HG03175 (cell line): ENCODE data around the gene KCNMB4.
A peak's percentile ranks its signal among the peaks of the same experiment; 100 is the strongest.

Experiments used
- ATAC-seq: cut with Tn5 transposase; IDR thresholded peaks from one replicate; pipeline ENCODE4 v1.9.1; 2021; ENCODE audit warnings: mild to moderate bottlenecking, moderate library complexity; ENCODE audit not compliant: unreplicated experiment

The KCNMB4 gene, protein sequence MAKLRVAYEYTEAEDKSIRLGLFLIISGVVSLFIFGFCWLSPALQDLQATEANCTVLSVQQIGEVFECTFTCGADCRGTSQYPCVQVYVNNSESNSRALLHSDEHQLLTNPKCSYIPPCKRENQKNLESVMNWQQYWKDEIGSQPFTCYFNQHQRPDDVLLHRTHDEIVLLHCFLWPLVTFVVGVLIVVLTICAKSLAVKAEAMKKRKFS

DNA sequence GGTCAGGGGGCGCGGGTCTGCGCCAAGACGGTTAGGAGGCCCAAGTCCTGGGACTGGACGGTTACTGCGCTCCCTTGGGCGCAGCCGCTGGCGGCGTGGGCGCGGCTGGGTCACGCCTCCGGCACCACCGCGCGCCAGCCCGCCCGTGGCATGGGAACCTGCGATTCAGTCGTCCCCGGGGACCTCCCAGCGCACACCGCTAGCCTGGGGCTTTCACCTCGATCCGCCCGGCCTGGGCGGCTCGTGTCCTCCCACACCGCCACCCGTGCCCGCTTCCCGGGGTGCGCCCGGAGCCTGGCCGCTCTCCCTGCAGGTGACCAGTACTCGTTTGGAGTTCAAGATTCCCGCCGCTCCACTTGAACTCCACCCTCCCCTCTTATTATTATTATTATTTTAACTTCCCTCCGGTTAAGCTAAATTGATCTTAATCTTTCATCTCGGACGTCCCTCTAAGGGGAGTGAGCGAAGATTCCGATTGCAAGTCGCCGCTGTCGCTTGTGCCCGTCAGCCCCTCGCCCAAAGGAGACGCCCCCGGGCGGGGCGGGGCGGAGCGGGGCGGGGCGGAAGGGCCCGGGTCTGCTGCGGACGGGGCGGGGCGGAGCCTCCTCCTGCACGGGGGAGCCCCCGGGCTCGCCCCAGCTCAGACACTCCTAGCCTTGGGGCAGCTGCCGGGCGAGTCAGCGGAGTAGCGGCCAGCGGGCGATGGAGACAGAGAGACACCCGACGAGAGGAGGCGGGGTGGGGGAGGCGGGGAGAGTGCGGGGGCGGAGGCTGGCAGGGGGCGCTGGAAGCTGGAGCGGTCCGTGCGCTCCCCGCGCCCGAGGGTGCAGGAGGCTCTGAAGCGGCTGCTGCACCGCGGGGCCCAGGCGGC, at the start of gene KCNMB4:
KCNMB4 (plus strand) TSS at position 643 of the 871 bp plus-strand sequence. CDS start 445 bp downstream, outside the sequence.
- ATAC-seq, result peak; percentile 76

DNA sequence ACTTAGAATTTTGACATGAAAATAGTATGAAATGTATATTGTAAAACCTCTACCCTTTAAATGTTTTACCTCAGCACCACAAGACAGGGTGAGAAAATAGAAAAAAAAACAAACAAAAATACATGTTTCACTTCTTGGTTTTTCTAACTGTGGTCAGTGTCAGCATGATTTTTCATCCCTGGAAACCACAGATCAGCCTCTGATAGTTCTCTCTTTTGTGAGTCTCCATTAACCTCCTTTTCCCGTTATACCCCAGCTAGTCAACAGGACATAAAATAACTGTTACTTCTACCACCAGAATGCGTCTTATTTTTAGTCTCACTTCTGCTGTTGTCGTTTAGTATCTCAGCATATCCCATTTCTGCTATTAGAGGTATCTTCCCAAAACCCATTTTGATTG, 48.3 kb upstream of the KCNMB4 start:
- peak; percentile 95 for ATAC-seq

DNA sequence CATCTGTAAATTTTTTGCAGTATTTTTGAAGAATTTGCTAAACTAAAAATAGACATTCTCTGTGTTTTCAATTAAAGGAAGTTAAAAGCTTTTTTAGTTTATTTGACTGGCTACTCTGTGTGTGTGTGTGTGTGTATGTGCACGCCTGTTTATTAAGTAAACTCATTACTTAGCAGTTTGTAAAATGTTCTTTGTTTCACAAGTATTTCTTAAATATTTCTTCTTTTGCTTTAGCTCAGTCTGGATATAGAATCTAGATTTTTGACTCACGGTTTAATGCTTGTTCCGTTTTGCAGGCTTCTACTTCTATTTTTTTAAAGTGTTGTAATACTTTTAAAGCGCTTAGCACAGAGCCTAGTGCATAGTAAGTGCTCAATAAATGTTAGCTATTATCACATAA, 46.5 kb upstream of the KCNMB4 start:
- no peak for ATAC-seq

DNA sequence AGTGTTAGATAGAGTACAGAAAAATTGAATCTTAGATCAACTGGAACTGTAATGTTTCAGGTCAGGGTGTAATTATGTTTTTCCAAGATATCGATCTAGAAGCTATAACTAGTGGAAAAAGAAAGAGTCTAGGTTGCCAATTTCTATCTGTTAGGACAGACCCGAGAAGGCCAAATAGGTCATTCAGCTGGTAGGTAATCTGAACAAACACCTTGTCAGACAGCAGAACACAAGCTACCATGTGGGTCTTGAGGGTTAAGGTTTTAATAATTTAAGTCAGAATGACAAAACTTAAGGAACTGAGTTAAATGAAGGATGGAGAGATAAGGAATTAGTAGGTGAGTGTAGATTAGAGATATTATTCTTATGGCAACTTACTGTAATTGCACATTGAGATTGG, 44.9 kb upstream of the KCNMB4 start:
- no peak for ATAC-seq

DNA sequence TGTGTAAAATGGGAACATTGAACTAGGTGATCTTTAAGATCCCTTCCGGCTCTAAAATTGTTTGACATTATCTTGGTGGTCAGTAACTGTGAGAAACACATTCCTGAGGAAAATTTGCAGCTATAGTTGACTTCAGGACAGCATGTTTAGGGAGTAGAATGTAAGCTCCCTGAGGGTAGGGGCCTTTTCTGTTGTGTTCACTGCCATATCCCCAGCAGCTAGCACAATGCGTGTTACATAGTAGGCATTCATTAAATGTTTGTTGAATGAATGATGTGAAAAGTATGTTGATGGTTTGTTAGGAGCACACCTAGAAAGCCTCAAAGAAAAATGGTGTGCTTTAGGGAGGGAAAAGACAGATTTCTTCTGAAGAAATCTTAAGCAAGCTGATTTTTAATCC, 38.5 kb upstream of the KCNMB4 start:
- no peak for ATAC-seq

DNA sequence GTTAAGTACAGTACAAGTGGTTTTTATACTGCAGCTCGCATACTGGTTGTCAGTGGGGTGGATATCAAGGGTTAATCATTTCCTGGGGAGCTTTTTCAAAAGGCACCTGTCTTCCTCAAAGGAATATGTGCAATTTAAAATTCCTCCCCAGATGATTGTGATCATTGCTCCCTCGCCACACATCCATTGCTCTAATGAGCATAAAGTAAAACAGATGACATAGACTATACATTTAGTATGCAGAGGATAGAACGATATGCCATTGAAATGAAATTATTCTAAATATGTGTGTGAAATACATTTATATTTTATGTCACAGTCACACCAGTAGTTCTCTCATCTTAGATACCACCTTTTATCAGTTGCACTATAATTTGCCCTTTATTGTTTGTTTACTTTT, 36.4 kb upstream of the KCNMB4 start:
- no peak for ATAC-seq

DNA sequence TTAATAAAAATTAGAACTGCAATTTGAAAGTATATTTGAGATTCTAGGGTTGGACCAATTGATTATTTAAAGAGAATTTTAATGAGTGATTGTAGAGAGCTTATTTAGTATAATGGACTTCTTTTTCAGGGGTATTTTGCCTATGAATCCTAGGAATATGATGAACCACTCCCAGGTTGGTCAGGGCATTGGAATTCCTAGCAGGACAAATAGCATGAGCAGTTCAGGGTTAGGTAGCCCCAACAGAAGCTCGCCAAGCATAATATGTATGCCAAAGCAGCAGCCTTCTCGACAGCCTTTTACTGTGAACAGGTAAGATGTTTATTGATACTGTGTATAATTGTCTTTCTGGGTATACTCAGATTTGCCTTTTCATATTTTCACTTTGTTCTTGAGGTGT, 35.9 kb upstream of the KCNMB4 start:
- ATAC-seq, result no peak

DNA sequence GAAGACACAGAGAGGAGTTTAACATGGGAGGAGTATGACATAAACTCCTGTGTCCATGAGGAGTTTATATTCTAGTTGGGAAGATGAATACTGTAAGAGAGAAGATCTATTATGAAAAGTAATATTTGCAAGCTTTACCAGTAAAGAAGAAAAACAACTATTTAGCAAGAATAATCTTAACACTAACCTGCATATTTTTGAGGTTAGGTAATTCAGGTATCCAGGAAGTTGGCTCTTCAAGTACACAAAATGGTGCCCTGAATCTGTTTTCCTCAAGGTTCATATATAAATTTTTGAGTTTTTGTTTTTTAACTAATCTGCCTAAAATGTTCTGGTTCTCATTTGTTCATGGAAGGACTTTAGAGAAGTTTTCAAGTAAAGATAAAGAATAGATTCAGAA, 33.9 kb upstream of the KCNMB4 start:
- ATAC-seq, result no peak

DNA sequence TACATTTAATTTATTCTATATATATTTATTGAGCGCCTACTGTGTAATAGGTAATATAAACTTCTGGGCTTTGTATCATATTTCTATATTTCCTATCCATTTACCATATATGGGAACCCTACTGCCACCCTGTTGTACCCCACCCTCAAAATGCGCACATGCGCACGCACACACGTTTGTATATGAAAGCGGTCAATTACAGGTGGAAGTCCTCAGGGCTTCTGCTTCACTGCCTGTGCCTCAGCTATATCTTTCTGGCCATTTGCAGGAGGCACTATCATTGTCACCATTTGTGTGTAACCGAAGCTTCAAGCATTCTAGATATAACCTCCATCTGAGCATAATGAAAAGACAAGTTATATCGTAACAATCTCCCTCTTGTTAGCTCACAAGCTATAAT, 31.3 kb upstream of the KCNMB4 start:
- no peak for ATAC-seq

DNA sequence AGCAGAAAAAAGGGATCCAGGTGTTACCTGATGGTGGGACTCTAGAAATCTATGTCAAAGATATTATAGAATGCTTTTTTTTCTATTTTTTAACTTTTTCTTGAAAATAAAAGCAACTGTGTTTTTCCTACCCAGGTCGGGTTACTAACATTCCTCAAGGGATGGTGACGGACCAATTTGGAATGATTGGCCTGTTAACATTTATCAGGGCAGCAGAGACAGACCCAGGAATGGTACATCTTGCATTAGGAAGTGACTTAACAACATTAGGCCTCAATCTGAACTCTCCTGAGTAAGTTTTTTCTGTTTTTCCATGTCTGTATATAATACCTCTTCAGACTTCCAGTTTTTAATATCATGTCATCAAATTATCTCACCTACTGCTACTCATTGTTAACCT, 27.6 kb upstream of the KCNMB4 start:
- no peak for ATAC-seq

DNA sequence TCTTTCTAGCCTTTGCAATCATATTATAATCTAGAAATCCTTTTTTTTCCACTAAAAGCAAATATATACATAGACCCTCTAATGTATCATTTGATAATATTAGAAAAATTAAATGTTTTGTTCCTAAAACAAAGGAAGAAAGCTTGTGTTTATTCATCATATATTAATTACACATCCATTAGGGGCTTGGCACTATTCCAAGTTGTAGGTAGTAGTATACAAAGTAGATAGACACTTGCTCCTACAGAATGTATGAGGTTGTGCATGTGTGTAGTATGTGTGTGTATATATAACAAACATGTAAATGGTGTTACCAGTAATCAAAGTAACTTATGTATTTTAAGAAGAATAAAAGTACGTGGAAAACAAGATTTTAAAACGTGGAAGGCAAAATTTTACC, 15.0 kb upstream of the KCNMB4 start:
- no peak for ATAC-seq

DNA sequence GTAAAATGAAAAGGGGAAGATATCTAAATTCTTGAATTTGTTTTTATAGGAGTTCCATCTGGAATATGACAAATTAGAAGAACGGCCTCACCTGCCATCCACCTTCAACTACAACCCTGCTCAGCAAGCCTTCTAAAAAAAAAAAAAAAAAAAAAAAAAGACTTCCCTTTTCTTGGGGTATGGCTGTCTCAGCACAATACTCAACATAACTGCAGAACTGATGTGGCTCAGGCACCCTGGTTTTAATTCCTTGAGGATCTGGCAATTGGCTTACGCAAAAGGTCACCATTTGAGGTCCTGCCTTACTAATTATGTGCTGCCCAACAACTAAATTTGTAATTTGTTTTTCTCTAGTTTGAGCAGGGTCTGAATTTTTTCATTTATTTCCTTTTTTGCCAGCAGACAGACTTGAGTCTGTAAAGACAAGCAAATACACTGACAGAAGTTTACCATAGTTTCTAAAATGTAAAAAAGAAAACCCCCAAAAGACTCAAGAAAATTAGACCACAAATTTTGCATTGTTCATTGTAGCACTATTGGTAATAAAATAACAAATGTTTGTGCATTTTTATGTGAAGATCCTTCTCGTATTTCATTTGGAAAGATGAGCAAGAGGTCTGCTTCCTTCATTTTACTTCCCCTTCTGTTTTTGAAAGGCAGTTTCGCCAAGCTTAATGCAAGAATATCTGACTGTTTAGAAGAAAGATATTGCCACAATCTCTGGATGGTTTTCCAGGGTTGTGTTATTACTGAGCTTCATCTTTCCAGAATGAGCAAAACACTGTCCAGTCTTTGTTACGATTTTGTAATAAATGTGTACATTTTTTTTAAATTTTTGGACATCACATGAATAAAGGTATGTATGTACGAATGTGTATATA, 12.1 kb upstream of the KCNMB4 start:
- ATAC-seq, result no peak

DNA sequence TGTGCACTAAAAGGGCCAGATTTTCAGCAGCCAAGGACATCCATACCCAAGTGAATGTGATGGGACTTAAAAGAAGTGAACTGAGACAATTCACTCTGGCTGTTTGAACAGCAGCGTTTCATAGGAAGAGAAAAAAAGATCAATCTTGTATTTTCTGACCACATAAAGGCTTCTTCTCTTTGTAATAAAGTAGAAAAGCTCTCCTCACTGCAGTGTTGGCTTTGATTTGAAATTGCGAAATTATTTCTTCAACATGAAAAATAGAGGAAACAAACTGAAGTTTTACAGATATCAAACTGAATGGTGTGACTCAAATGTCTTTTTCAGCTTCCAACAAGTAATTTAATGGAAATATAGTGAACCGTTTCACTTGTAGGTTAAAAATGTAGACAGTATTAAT, 11.3 kb upstream of the KCNMB4 start:
- ATAC-seq, result no peak

DNA sequence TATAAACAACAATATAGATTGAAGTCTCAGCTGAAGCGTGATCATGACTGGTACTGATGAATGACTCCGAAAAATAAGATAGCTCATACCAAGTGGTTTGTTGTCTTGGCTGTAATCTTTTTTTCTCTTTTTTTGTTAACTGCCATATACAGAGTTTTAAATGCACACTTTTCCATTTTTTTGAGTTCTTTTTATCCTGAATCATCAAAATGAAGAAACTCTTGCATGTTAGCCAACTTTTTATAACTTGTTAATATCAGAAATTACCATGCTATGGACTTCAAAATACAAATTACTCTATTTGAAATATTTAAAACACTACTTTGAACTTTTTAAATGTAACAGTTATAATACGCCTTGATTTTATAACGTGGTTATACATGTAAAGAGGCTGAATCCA, 10.1 kb upstream of the KCNMB4 start:
- no peak for ATAC-seq

DNA sequence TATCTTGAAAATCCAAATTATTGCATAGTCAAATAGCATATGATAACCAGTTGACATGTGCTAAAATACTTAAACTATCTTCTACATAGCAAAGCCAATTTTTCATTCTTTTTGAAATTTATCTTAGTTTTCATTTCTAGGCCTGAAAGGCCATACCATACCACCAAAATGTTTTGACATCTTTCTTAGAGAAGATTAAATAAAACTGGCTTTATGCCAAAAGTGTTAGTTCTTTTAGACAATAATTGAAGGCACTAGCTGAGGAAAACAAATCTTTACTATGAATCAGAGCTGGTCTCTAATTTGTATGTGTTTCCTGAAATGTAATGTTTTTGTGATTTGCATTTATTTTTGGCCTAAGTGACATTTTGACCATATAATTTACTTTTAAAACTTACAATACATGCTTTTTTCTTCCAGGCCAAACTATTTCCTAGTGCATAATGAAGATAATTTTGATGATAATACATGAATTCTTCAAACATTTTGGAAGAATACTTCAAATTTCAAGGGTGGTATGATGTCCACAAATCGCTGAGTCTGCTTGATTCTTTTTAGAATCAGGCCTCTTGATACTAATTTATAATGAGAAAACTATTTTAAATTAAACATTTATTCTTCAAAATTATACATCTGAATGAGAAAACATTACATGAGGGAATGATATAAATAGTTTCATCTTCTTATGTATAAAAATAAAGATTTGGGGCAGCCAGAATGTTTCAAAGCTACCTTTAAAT, 6.5 kb upstream of the KCNMB4 start:
- ATAC-seq, result no peak

DNA sequence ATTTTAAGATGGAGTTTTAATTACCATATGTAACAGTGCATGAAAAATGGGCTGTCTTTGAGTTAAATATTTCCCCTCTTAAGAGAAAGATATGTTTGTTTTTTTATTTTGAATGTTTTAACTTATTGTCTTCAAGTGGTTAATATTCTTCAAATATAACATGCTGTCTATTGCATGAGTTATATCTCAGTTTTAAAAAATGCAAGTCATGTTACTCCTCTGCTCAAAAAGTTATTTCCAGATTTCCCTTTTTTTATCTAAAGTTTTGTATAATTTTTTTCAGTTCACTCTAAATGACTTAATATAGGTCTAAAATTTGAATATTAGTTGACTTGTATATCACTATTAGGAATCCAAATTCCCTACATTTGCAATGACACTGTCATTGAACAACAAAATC, 5.9 kb upstream of the KCNMB4 start:
- ATAC-seq, result no peak

DNA sequence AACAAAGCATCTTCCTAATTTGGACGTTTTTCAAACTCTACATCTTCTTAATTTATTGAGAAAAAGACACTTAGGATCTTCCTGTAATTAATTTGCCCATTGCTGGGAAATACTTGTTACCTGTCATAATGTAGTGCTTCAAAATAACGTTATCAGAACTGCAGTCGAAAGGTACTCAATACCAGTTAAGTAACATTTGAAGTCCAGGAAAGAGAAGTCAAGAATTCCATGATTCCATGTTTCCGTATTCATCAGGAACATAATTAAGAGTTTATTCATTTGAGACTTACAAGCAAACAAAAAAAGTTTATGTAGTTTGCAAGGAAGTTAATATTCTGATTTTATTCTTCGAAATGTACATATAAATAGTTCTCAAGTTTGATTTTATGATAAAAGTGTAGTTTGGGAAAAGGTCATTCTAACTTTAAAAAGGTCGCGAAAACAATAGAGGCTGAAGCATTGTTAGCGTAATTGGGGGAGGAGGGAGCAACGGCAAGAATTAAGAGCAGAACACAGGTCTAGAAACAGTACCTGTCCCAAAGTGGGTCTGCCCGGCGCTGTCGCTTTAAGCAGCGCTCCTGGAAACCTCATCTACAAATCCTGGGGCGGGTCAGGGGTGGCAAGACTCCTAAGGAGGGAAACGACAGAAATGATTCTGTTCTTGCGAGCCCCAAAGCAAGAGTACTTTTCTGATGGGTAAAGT, 1.2 kb upstream of the KCNMB4 start:
- no peak for ATAC-seq

DNA sequence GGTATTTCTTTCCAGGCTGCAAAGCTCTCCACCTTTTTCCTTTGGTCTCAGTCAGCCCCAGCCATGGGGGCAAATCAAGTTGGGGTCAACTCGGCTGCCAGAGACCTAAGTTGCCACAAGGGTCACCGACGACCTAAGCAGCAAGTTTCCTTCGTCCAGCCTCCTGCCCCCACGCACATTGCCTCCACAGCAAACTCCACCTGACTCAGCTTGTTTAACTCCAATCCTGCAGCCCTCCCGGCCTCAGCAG, 767 bp upstream of the KCNMB4 start:
- no peak for ATAC-seq

DNA sequence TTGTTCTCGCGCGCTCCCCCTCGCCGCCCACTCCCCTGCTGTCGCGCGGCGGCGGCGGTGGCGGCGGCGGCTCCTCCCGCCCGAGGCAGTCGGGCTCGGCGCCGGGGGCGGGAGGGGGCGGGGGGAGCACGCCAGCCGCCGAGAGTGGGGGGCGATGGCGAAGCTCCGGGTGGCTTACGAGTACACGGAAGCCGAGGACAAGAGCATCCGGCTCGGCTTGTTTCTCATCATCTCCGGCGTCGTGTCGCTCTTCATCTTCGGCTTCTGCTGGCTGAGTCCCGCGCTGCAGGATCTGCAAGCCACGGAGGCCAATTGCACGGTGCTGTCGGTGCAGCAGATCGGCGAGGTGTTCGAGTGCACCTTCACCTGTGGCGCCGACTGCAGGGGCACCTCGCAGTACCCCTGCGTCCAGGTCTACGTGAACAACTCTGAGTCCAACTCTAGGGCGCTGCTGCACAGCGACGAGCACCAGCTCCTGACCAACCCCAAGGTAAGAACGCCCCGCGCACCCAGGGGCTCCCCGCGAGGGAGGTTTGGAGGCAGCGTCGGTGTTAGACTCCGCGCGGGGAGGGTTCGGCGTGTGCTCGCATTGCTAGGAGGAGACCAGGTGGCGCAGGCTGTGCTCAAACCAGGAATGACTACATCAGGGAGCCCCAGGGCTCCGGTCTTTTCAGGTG, 629 bp downstream of the KCNMB4 start:
- peak; percentile 46 for ATAC-seq
